Activated T-cell treated with anti-CD3 and anti-CD28 coated beads, Interleukin-2, amount 50 U/mL, for 72 hours (primary cell): ENCODE measurements around the gene MDGA2. TPM values are rescaled to one million over a fixed set of nuclear protein-coding genes. Genes with fewer than 3 reads are reported as not detected.

ENCODE experiments used
- ATAC-seq, 2 donors: fragments of 150-1000 bp; cut with Tn5 transposase; replicated peaks in 1 of 2; 2 replicates each; pipeline ENCODE4 v1.10.0; 2021; ENCODE audit warnings: moderate library complexity in 2 of 2, mild to moderate bottlenecking in 1 of 2
- DNase-seq, 2 donors: peaks; one replicate each; pipeline ENCODE4 v3.0.0; 2021 to 2022; ENCODE audit warnings: mixed read lengths in 1 of 2
- H3K27ac Mint-ChIP-seq: one replicate; pipeline ENCODE4 v1.8.0; 2022; ENCODE audit warnings: mild to moderate bottlenecking, moderate library complexity, mixed read lengths
- H3K27me3 Mint-ChIP-seq: one replicate; pipeline ENCODE4 v1.8.0; 2022; ENCODE audit warnings: low read depth, mixed read lengths
- H3K36me3 Mint-ChIP-seq, 2 donors: one replicate each; pipeline ENCODE4 v1.8.0; 2022; ENCODE audit warnings: mixed read lengths in 2 of 2, mild to moderate bottlenecking in 1 of 2; ENCODE audit not compliant: insufficient read depth in 2 of 2
- H3K4me1 Mint-ChIP-seq: one replicate; pipeline ENCODE4 v1.8.0; 2022; ENCODE audit warnings: low read depth, mixed read lengths
- H3K4me3 Mint-ChIP-seq, 2 donors: one replicate each; pipeline ENCODE4 v1.8.0; 2022; ENCODE audit warnings: mild to moderate bottlenecking in 2 of 2, mixed read lengths in 2 of 2, moderate library complexity in 2 of 2
- H3K9me3 Mint-ChIP-seq, 2 donors: one replicate each; pipeline ENCODE4 v1.8.0; 2022; ENCODE audit warnings: mixed read lengths in 2 of 2
- total RNA-seq, 2 donors: library from RNA; stranded (reverse); gene quantifications; one replicate each; pipeline ENCODE4 v1.2.3, GENCODE V29; 2022

The MDGA2 gene
- total RNA-seq, 2 donors from 2014 or later: not detected

DNA sequence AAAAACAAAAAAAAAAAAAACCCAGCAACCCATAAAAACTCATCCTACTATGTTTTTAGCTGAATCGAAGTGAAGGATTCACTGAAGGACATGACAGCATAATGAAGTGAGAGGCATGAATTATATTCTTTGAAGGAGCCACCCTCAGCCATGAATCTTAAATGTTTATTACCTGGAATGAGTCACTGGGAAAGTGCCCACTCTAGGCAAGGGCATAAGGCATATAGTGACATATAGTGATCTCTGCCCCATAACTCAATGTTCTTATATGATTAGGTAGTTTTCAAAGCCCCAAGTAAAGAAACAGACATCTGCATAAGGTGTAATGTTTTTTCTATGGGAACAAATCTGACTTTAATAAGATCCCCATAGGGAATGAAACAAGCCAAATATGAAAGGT, 79.9 kb downstream of the MDGA2 start:
- Mint-ChIP-seq H3K27ac (no peak overlapping the region), H3K4me3 (no peak overlapping the region), H3K36me3 (no peaks in the 10 kb centered on the region), H3K9me3 (peaks cover 12% of the 10 kb centered on the region in 2 donors), H3K4me1 (peaks cover 8% of the 10 kb centered on the region), H3K27me3 (no peaks in the 10 kb centered on the region)
- DNase-seq (no peak), ATAC-seq (no peak)

DNA sequence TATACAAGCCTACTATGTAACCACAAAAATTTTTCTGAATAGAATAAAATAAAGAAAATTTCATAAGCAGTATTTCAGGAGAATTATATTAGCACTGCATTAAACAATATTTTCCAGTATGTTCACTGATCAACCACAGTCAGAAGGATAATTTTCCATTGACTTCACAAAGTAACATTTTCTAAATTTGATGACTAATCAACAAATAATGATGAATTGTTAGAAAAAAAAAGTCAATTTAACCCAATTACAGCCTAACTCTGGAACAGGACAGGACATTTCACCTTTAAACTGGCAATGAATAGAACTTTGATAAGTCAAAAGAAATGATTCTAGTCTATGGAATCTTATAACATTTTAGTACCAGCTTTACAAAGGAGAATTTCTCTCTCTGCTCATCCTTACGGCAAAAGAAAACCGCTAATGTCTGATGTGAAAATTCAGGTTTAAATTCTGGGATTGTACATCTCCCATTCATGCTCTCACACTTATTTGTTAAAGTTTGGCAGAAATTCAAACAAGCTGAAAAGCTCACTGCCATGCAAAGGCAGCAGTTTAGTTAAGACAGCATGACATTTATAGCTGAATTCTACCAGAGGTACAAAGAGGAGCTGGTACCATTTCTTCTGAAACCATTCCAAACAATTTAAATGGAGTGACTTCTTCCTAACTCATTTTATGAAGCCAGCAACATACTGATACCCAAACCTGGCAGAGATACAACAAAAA, 84.5 kb downstream of the MDGA2 start:
- no peak for ATAC-seq
- Mint-ChIP-seq H3K4me1 (no peaks in the 10 kb centered on the region), H3K9me3 (peaks cover 13 to 14% of the 10 kb centered on the region in 2 donors), H3K27me3 (no peaks in the 10 kb centered on the region), H3K27ac (no peak overlapping the region), H3K36me3 (peaks cover 0 to 1% of the 10 kb centered on the region in 2 donors), H3K4me3 (no peak overlapping the region)
- DNase-seq: no peak

DNA sequence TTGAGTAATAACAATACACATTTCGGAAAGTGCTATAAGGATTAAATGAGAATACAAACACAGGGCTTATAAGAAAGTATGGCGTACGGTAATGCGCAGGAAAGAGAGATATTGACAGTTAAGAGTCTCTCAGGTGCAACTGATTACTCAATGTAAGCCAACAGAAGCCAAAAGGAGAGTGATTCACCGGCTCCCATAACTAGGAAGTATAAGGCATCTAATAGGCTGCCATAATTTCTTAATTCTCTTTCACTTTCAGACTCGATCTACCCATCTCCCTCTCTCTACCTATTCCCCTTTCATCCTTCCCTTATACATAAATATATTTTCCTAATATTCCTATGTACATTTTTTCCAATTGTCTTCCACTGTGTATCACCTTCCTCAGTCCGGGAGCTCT, 90.0 kb downstream of the MDGA2 start:
- Mint-ChIP-seq H3K4me1 (no peaks in the 10 kb centered on the region), H3K27me3 (no peaks in the 10 kb centered on the region), H3K27ac (no peak overlapping the region), H3K4me3 (no peak overlapping the region), H3K9me3 (peaks cover 7 to 10% of the 10 kb centered on the region in 2 donors), H3K36me3 (peaks cover 0 to 1% of the 10 kb centered on the region in 2 donors)
- DNase-seq (no peak), ATAC-seq (no peak)

DNA sequence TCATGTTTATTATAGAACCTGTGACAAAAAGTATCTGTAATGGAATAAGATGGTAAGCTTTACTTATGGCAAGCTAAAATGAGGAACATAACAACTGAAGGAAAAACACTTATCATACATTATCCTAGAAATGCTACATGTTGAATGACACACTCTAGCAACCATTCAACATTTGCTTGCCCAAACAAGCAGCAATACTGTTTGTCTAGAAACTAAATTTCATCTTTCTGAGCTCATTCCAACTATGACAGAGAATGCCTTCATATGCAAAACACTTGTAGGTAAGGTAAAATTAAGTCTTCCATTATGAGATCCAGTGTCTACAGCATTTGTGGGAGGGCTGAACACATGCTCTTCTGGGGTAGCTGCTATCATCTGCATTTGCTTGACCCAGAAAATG, 108.1 kb downstream of the MDGA2 start:
- no peak for DNase-seq
- Mint-ChIP-seq H3K27me3 (no peaks in the 10 kb centered on the region), H3K4me3 (no peak overlapping the region), H3K4me1 (no peaks in the 10 kb centered on the region), H3K36me3 (peaks cover 1 to 2% of the 10 kb centered on the region in 2 donors), H3K27ac (no peak overlapping the region), H3K9me3 (peaks cover 13 to 20% of the 10 kb centered on the region in 2 donors)
- ATAC-seq: no peak

DNA sequence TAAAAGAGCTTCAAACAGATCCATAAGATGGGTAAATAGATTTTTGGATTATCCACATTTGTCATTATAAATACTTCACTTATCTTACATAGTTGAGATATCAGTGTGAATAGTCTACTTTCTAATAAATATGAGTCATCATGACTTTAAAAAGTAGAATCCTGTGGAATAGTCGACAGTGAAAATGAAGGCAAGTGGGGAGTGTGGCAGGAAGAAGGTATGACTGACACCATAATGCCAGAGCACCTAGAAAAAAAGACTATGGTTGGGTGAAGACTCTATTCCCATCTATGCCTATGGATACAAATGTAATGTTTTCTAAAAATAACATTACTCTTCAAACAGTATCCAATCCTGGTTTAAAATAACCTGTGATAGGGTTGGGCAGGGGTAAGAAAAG, 117.5 kb downstream of the MDGA2 start:
- no peak for DNase-seq
- H3K4me3 Mint-ChIP-seq: no peak overlapping the region
- ATAC-seq: no peak
- H3K27me3 Mint-ChIP-seq: no peaks in the 10 kb centered on the region
- no peak overlapping the region for H3K27ac Mint-ChIP-seq
- peaks cover 3 to 4% of the 10 kb centered on the region in 2 donors for H3K9me3 Mint-ChIP-seq
- no peaks in the 10 kb centered on the region for H3K4me1 Mint-ChIP-seq
- H3K36me3 Mint-ChIP-seq: no peaks in the 10 kb centered on the region

DNA sequence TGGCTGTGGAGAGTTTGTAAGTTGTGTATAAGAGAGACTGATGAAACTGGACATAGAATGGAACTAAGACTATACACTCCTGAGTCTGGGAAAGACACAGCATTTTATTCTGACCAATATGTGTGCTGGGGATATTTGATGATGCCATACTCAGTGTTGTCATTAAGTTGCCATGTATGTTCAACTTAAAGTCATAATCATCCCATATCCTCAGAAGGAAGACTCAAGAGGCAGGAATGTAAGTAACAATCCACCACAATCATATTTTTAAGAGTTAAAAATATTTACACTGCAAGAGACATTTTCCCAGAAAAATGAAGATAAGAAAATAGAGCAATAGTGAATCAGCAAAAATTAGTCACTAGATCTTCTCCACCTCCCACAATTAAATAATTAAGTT, 120.1 kb downstream of the MDGA2 start:
- no peak for ATAC-seq
- peaks cover 2% of the 10 kb centered on the region in 2 donors for H3K9me3 Mint-ChIP-seq
- H3K36me3 Mint-ChIP-seq: no peaks in the 10 kb centered on the region

DNA sequence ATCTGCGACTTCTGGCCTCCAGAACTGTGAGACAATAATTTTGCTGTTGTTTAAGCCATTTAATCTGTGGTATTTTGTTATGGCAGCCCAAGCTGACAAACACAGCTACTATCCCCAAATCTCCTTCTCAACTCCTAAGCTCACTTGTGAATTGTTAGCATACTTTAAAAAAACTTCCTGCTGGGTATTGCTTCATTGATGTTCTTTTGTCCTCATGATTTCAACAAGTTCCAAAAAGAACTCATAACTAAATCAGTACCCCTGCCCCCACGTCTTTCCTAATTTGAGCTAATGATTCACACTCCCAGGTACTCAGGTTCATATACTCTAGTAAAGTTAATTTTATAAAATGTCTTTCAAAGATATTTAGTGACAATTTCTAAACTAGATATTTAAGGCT, 125.5 kb downstream of the MDGA2 start:
- DNase-seq (no peak), ATAC-seq (no peak)
- no peak overlapping the region for H3K4me3 Mint-ChIP-seq
- no peaks in the 10 kb centered on the region for H3K27me3 Mint-ChIP-seq
- no peaks in the 10 kb centered on the region for H3K4me1 Mint-ChIP-seq
- no peaks in the 10 kb centered on the region for H3K36me3 Mint-ChIP-seq
- peaks cover 3 to 7% of the 10 kb centered on the region in 2 donors for H3K9me3 Mint-ChIP-seq
- H3K27ac Mint-ChIP-seq: no peak overlapping the region

More for the DNA sequence above, 120.1 kb downstream of the MDGA2 start:
- DNase-seq: no peak
- Mint-ChIP-seq H3K4me1 (no peaks in the 10 kb centered on the region), H3K27ac (no peak overlapping the region), H3K27me3 (no peaks in the 10 kb centered on the region), H3K4me3 (no peak overlapping the region)

DNA sequence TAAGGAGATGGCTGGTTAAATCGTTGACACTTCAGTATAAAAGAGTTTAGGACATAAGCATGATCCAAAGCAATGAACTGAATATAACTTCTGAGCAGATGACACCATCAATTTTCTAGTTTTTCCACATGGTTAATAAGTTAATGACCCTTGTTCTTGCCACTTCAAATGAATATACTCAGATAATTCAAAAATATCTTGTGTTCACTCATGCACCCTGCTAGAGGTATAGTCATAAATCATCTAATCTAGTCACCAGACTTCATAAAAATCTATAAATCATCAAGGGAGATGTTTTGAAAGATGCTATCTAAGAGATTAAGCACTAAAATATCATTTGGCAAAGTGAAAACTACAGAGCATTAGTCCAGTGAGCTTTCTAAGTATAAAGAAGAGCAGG, 131.9 kb downstream of the MDGA2 start:
- Mint-ChIP-seq H3K9me3 (peaks cover 6 to 7% of the 10 kb centered on the region in 2 donors), H3K36me3 (no peaks in the 10 kb centered on the region), H3K27ac (no peak overlapping the region), H3K4me3 (no peak overlapping the region), H3K27me3 (no peaks in the 10 kb centered on the region), H3K4me1 (no peaks in the 10 kb centered on the region)
- DNase-seq (no peak), ATAC-seq (no peak)

DNA sequence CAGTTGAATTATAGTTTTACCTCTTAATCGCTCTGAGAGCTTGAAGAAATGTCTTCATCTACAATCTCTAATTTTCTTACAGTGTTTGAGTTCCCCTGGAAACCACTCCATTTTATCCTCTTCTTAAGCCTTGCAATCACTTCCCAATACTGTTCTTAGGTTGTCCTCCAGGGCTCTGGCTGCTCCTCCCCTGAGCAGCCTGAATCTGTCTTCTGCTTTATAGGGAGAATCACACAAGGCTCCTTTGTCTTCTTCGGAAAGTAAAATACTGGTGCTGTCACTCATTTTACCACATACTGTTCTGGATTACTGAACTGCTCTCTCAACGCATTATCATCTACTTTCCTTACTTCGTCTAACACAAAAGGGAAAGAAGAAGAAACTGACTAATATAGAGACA, 133.7 kb downstream of the MDGA2 start:
- DNase-seq (no peak), ATAC-seq (no peak)
- Mint-ChIP-seq H3K4me1 (no peaks in the 10 kb centered on the region), H3K27me3 (no peaks in the 10 kb centered on the region), H3K36me3 (no peaks in the 10 kb centered on the region), H3K27ac (no peak overlapping the region), H3K4me3 (no peak overlapping the region), H3K9me3 (peaks cover 4 to 7% of the 10 kb centered on the region in 2 donors)

DNA sequence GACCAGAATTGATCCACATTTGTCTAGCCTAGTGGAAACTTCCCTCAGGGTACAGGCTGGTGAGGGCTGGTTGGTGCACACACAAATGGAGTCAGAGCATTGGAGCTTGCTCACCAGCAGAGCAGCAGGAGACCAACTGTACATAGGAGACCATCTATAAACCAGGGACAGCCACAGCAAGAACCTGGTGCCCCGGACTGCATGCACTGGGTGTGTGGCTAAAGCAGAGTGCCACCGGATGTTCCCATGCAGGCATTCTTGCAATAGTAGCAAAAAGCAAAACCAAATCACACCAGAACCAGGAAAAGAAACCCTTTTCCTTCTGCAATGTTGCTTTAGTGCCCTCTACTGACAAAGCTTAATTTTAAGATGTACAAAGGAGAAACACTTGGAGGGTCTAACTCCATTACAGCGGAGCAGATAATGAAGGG, 136.4 kb downstream of the MDGA2 start:
- no peak overlapping the region for H3K27ac Mint-ChIP-seq
- H3K27me3 Mint-ChIP-seq: no peaks in the 10 kb centered on the region
- H3K4me3 Mint-ChIP-seq: no peak overlapping the region
- ATAC-seq: no peak
- no peaks in the 10 kb centered on the region for H3K36me3 Mint-ChIP-seq
- H3K4me1 Mint-ChIP-seq: no peaks in the 10 kb centered on the region
- DNase-seq: no peak
- H3K9me3 Mint-ChIP-seq: peaks cover 6 to 7% of the 10 kb centered on the region in 2 donors

DNA sequence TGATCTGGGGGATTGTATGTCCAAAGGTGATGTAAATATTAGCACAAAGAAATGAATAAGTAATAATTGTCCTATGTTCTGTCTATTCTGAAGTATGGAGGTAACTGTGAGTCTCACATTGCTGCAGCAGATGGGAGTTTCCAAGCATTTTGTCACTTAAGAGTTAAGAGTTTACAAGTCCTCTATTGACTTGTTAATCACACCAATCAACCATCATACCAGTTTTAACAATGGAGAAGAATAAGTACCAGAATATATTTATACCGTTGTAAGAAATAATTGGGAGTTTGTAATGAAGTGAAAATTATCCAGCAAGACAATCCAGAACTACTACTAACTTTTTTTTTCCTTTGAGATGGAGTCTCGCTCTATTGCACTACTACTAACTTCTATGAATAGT, 139.1 kb downstream of the MDGA2 start:
- DNase-seq (no peak), ATAC-seq (no peak)
- H3K4me3 Mint-ChIP-seq: no peak overlapping the region
- no peaks in the 10 kb centered on the region for H3K4me1 Mint-ChIP-seq
- peaks cover 3% of the 10 kb centered on the region in 2 donors for H3K9me3 Mint-ChIP-seq
- no peak overlapping the region for H3K27ac Mint-ChIP-seq
- H3K36me3 Mint-ChIP-seq: no peaks in the 10 kb centered on the region
- H3K27me3 Mint-ChIP-seq: no peaks in the 10 kb centered on the region

DNA sequence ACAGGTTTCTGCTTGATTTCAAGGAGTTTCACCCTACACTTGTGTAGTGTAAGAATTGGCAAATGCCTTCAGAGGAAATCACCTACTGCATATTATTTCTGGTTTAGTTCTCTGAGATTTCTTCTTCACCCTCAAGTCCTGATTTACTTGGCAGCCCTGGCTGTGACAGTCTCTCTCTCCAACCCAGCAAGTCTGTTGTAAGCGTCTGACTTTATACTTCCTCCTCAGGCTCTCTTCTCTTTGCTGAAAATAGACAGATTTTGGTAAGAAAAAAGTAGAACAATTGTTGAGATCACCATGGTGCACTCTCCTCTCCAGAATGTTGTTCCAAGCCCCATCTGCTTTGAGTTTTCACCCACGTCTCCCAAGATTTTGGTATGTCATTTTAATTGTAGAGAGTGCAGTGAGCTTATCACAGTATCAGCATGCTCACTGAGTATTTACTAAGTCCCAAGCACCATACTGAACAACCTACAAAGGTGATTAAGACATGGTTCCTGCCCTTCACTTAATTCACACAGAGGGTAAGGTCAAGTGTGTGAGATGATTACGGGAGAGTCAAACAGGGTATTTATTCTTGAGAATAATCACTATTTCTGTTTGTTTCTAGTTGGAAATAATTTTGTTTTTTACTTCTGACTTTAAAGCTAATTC, 148.7 kb downstream of the MDGA2 start:
- ATAC-seq: no peak
- Mint-ChIP-seq H3K36me3 (no peaks in the 10 kb centered on the region), H3K27ac (no peak overlapping the region), H3K27me3 (no peaks in the 10 kb centered on the region), H3K4me3 (no peak overlapping the region), H3K4me1 (no peaks in the 10 kb centered on the region), H3K9me3 (peaks cover 5 to 7% of the 10 kb centered on the region in 2 donors)
- DNase-seq: no peak

DNA sequence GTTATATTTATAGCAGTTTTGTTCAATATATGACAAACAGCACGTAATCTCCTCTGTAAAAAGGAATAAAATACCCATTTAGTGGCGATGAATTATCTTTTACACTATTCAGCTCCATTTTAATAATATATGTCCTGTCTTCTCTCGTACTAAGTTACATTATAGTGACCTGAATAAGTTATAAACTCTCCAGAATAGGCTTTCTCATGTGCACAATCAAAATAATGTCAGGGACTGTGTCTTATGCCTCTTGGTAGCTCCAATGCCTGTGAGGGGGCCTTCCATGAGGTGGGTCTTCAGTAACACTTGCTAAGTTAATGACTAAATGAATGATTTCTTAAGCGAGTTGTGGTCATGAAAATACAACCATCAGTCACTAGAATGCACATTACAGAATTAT, 150.9 kb downstream of the MDGA2 start:
- H3K36me3 Mint-ChIP-seq: no peaks in the 10 kb centered on the region
- DNase-seq (no peak), ATAC-seq (no peak)
- H3K27me3 Mint-ChIP-seq: no peaks in the 10 kb centered on the region
- no peak overlapping the region for H3K27ac Mint-ChIP-seq
- H3K9me3 Mint-ChIP-seq: peaks cover 3 to 9% of the 10 kb centered on the region in 2 donors
- H3K4me1 Mint-ChIP-seq: no peaks in the 10 kb centered on the region
- H3K4me3 Mint-ChIP-seq: no peak overlapping the region

DNA sequence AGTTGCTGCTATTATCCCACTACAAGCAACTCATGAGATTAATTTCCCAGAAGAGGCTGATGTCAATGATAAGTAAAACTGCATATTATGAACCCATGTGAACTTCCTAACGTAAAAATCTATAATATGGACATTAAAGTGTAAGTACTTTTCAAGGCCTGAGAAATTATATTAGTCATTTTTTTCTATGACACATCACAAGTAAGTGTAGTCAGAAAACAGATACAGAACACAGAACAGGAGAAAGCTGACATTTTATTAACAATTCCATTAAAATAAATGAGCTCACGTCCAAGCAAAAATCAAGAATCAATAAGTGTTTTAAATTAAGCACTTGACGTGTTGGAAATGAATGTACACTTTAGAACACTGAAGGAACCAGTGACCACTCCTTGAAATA, 155.0 kb downstream of the MDGA2 start:
- Mint-ChIP-seq H3K9me3 (peaks cover 1 to 4% of the 10 kb centered on the region in 2 donors), H3K27ac (no peak overlapping the region), H3K36me3 (no peaks in the 10 kb centered on the region), H3K4me3 (no peak overlapping the region), H3K4me1 (no peaks in the 10 kb centered on the region), H3K27me3 (no peaks in the 10 kb centered on the region)
- DNase-seq (no peak), ATAC-seq (no peak)
